Panc1 (cell line): ENCODE data around the gene SPATA7.

ENCODE experiments used
- CTCF ChIP-seq: fragments of 450-650 bp; IDR thresholded peaks from 2 replicates; pipeline ENCODE4 v1.5.1; 2017; ENCODE audit warnings: mild to moderate bottlenecking
- POLR2AphosphoS5 ChIP-seq: IDR thresholded peaks from 2 replicates; pipeline ENCODE4 v1.6.1; 2012; ENCODE audit warnings: mild to moderate bottlenecking, low read depth, low read length, moderate library complexity
- REST ChIP-seq, 2 experiments: IDR thresholded peaks; 2 replicates each; pipeline ENCODE4 v1.6.1; 2011 to 2012; ENCODE audit warnings: low read depth in 2 of 2, control low read depth in 1 of 2, low read length in 1 of 2, mild to moderate bottlenecking in 1 of 2, moderate library complexity in 1 of 2; ENCODE audit not compliant: insufficient read depth in 1 of 2
- SIN3A ChIP-seq: IDR thresholded peaks from 2 replicates; pipeline ENCODE4 v1.6.1; 2012; ENCODE audit warnings: low read depth, mild to moderate bottlenecking, low read length, moderate library complexity, borderline replicate concordance; ENCODE audit not compliant: insufficient read depth
- TCF7L2 ChIP-seq: IDR thresholded peaks from 2 replicates; pipeline ENCODE4 v1.6.1; 2011; ENCODE audit warnings: mild to moderate bottlenecking, low read depth, low read length, inconsistent platforms

GRCh38 chr14:88424573-88424972 lies 39.1 kb downstream of the SPATA7 start:
- no peak for TF ChIP-seq SIN3A
- no peak for TF ChIP-seq CTCF
- no peak for TF ChIP-seq POLR2AphosphoS5
- no peak for TF ChIP-seq REST (IDR thresholded peaks at IDR 0.05; ENCODE audit: insufficient read depth in 1 of 2, low read depth in 2 of 2, low read length in 1 of 2)
- TF ChIP-seq TCF7L2, result no peak
